Dendritic cell treated with granulocyte-macrophage colony-stimulating factor and Interleukin-4, amounts not matched to agents 40 ng/mL and 50 ng/mL, for 4 days (primary cell): Measurements from ENCODE around the gene SBNO1.
A peak's percentile ranks its signal among the peaks of the same experiment; 100 is the strongest.
"Not testable (repeated sequence)": the region's sequence is repeated elsewhere in the genome, so short reads cannot be mapped to it uniquely, and the experiment has no call there.

Experiments
- H3K27ac Mint-ChIP-seq: one replicate; pipeline ENCODE4 v1.8.0; 2022; ENCODE audit warnings: mild to moderate bottlenecking, mixed read lengths
- H3K27me3 Mint-ChIP-seq: one replicate; pipeline ENCODE4 v1.8.0; 2022; ENCODE audit warnings: mild to moderate bottlenecking, mixed read lengths
- H3K36me3 Mint-ChIP-seq: one replicate; pipeline ENCODE4 v1.8.0; 2022; ENCODE audit warnings: low read depth, mixed read lengths
- H3K4me1 Mint-ChIP-seq: one replicate; pipeline ENCODE4 v1.8.0; 2022; ENCODE audit warnings: low read depth, mixed read lengths
- H3K4me3 Mint-ChIP-seq: one replicate; pipeline ENCODE4 v1.8.0; 2022; ENCODE audit warnings: mild to moderate bottlenecking, moderate library complexity, mixed read lengths
- H3K9me3 Mint-ChIP-seq: one replicate; pipeline ENCODE4 v1.8.0; 2022; ENCODE audit warnings: mixed read lengths
- intact Hi-C: fragments of 100-400 bp; cut with micrococcal nuclease; formaldehyde crosslinking; loops from one replicate; pipeline ENCODE4 v1.15.0; 2022

The SBNO1 gene

DNA sequence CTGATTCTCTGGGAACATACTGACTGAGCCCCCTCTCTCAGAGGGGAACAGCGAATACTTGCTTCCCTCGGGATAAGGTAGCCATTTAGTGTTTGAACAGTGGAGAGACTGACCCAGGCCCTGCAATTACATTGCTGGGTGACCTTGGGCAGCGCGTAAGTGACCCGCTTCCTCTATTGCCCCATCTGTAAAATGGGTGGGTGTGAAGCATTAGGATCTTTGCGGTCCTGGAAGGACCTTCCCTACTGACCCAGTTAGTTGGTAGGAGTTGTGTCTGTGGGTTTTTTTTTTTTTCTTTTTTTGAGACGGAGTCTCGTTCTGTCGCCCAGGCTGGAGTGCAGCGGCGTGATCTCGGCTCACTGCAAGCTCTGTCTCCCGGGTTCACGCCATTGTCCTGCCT is 18.0 kb upstream of the SBNO1 start:
- no peaks in the 10 kb centered on the region for H3K36me3 Mint-ChIP-seq
- no peaks in the 10 kb centered on the region for H3K9me3 Mint-ChIP-seq
- H3K27me3 Mint-ChIP-seq = no peaks in the 10 kb centered on the region
- intact Hi-C loops = loop anchor here (1.0 kb wide), 1 partner anchor 17 kb away; no protein-coding TSS in a partner anchor
- H3K4me1 Mint-ChIP-seq = peaks cover 29% of the 10 kb centered on the region
- H3K4me3 Mint-ChIP-seq = no peak overlapping the region
- H3K27ac Mint-ChIP-seq = no peak overlapping the region

DNA sequence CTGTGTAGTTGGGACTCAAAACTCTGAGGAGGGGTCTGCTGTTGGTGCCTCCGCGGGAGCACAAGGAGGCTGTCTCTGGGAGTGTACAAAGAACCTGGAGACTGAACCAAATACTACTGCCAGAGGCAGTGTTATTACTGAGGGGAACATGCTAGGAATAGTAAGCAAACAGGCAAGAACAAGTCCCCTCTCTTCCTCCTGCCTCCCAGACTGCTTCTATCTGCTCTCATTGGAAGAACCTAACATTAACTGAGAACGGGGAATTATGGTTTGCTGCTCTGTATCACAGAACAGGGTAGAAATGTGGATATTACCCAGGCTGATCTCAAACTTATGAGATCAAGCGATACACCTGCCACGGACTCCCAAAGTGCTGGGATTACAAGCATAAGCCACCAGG is 14.7 kb upstream of the SBNO1 start:
- intact Hi-C loops = no loop called here
- Mint-ChIP-seq H3K4me3 (no peak overlapping the region), H3K27ac (peak overlapping the region; percentile 39), H3K36me3 (no peaks in the 10 kb centered on the region), H3K27me3 (no peaks in the 10 kb centered on the region), H3K4me1 (peaks cover 15% of the 10 kb centered on the region), H3K9me3 (no peaks in the 10 kb centered on the region)

GRCh38 chr12:123372415-123372814 is 7.8 kb upstream of the SBNO1 start:
- H3K4me3 Mint-ChIP-seq, H3K27ac Mint-ChIP-seq, H3K27me3 Mint-ChIP-seq, intact Hi-C loops, H3K36me3 Mint-ChIP-seq, H3K4me1 Mint-ChIP-seq, H3K9me3 Mint-ChIP-seq: not testable (repeated sequence)

- not testable (repeated sequence) for H3K36me3 Mint-ChIP-seq
These were observed 7.2 kb upstream of the SBNO1 start for GRCh38 chr12:123371667-123372368.

DNA sequence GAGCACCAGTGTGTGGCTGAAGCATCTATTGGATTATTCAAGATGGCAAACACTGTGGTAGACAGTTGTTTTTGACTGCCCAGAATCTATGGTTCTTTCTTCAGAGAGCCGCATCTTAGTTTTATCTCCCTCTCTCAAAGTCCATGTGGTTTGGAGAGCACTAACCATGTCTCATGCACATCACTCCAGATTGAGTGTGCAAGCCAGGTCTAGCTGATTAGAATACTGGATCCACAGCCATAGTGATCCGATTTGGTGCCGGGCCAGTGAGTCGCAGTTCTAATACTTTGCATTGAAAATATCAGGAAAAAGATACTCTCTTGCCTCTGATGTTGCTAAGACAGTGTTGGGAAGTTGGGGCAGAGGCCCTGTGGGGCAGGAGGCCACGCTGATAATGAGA is 4.6 kb upstream of the SBNO1 start:
- no peaks in the 10 kb centered on the region for H3K9me3 Mint-ChIP-seq
- H3K27ac Mint-ChIP-seq = no peak overlapping the region
- H3K4me1 Mint-ChIP-seq = peaks cover 8% of the 10 kb centered on the region
- H3K4me3 Mint-ChIP-seq = no peak overlapping the region
- intact Hi-C loops = loop anchor here (10.0 kb wide), 1 partner anchor 66 kb away; the partner anchor contains the start of gene RILPL2
- no peaks in the 10 kb centered on the region for H3K36me3 Mint-ChIP-seq
- H3K27me3 Mint-ChIP-seq = no peaks in the 10 kb centered on the region

More at GRCh38 chr12:123371667-123372368, 7.2 kb upstream of the SBNO1 start:
- H3K4me1 Mint-ChIP-seq, intact Hi-C loops, H3K27ac Mint-ChIP-seq, H3K9me3 Mint-ChIP-seq, H3K4me3 Mint-ChIP-seq, H3K27me3 Mint-ChIP-seq: not testable (repeated sequence)

GRCh38 chr12:123368431-123368830 is 3.8 kb upstream of the SBNO1 start:
- not testable (repeated sequence) for H3K27me3 Mint-ChIP-seq, H3K27ac Mint-ChIP-seq, H3K4me3 Mint-ChIP-seq, H3K36me3 Mint-ChIP-seq, H3K9me3 Mint-ChIP-seq
- intact Hi-C loops = loop anchor here (10.0 kb wide), 1 partner anchor 66 kb away; the partner anchor contains the start of gene RILPL2
- H3K4me1 Mint-ChIP-seq = peaks cover 13% of the 10 kb centered on the region

GRCh38 chr12:123367511-123367910 is 2.9 kb upstream of the SBNO1 start:
- Mint-ChIP-seq H3K27me3 (no peaks in the 10 kb centered on the region), H3K4me3 (no peak overlapping the region), H3K36me3 (peaks cover 9% of the 10 kb centered on the region), H3K27ac (no peak overlapping the region), H3K9me3 (no peaks in the 10 kb centered on the region), H3K4me1 (peaks cover 21% of the 10 kb centered on the region)
- intact Hi-C loops = loop anchor here (10.0 kb wide), 1 partner anchor 67 kb away; the partner anchor contains the start of gene RILPL2

DNA sequence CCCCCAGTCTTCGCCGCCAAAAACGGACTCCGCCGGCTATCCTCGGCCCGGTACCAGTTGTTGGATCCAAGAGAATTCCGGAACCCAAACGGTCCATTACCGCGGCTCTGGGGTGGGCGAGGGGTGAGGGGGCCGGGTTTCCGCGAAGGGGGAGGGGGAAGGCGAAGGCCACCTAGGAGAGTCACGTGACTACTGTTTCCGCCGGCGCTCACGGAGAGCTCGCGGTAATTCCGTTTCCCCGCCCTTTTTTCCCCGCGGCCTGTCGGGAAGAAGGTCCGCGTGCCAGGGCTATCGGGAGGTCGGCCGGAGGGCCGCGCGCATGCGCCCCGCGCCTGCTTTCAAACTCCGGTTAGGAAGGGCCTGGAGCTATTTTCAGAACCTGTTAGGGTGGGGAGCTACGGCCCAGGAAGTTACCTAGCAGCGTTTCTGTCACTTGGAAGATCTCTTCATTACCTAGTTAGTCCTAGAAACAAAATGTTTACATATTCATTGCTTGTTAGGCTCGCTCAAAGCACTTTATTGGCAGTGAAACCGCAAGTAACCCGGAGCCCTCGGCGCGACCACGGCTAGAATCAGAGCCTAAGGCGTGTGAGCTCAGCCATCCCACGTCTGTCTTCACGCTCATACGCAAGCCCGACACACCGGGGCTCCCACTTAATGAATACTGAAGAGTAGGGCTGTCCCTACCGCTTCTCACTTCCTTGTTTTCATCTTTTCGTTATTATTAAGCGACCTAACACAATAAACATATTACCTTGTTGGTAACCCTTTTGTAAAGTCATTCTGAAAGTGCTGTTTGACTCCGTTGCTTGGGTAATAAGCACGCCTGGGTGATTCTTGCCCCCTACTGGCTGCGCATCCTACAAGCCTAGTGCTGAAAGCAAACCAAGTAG is 624 bp upstream of the SBNO1 start:
- Mint-ChIP-seq H3K9me3 (no peaks in the 10 kb centered on the region), H3K27ac (peak overlapping the region; percentile 96), H3K4me1 (peaks cover 25% of the 10 kb centered on the region), H3K27me3 (no peaks in the 10 kb centered on the region), H3K4me3 (peak overlapping the region; percentile 87), H3K36me3 (peaks cover 15% of the 10 kb centered on the region)
- intact Hi-C loops = loop anchor here (1.0 to 10.0 kb wide), 3 partner anchors 18 to 70 kb away; partner anchors contain the start of gene RILPL2

- peaks cover 25% of the 10 kb centered on the region for H3K4me1 Mint-ChIP-seq
- H3K36me3 Mint-ChIP-seq = peaks cover 15% of the 10 kb centered on the region
These were observed 711 bp downstream of the SBNO1 start for GRCh38 chr12:123363740-123364531.

DNA sequence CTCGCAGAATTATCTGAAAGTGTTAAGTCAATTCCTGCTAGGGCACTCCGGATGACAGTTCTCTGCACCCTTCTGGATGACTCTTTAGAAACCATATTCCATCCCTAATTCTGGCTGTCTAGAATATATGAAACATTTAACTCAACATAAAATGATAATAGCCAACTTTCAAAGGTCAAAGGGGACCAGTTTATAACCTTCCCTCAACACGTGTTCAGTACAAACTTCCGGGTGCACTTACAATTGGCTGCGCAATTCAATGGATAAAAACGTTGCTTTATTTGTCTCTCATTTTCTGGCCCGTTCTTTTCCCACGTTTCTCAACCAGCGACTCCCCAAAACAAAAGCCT is 1.3 kb downstream of the SBNO1 start:
- no peaks in the 10 kb centered on the region for H3K27me3 Mint-ChIP-seq
- peaks cover 25% of the 10 kb centered on the region for H3K4me1 Mint-ChIP-seq
- intact Hi-C loops = loop anchor here (10.0 kb wide), 1 partner anchor 71 kb away; the partner anchor contains the start of gene RILPL2
- peak overlapping the region; percentile 96 for H3K27ac Mint-ChIP-seq
- peaks cover 15% of the 10 kb centered on the region for H3K36me3 Mint-ChIP-seq
- peak overlapping the region; percentile 90 for H3K4me3 Mint-ChIP-seq
- no peaks in the 10 kb centered on the region for H3K9me3 Mint-ChIP-seq

More at GRCh38 chr12:123363740-123364531, 711 bp downstream of the SBNO1 start:
- H3K27me3 Mint-ChIP-seq = no peaks in the 10 kb centered on the region
- intact Hi-C loops = loop anchor here (10.0 kb wide), 1 partner anchor 71 kb away; the partner anchor contains the start of gene RILPL2
- H3K9me3 Mint-ChIP-seq = no peaks in the 10 kb centered on the region
- peak overlapping the region; percentile 96 for H3K27ac Mint-ChIP-seq
- peak overlapping the region; percentile 90 for H3K4me3 Mint-ChIP-seq

- Mint-ChIP-seq H3K27me3 (no peaks in the 10 kb centered on the region), H3K36me3 (peaks cover 32% of the 10 kb centered on the region), H3K27ac (no peak overlapping the region), H3K9me3 (no peaks in the 10 kb centered on the region), H3K4me1 (peaks cover 14% of the 10 kb centered on the region), H3K4me3 (no peak overlapping the region)
- intact Hi-C loops = no loop called here
These were observed 6.6 kb downstream of the SBNO1 start for GRCh38 chr12:123358035-123358434.

DNA sequence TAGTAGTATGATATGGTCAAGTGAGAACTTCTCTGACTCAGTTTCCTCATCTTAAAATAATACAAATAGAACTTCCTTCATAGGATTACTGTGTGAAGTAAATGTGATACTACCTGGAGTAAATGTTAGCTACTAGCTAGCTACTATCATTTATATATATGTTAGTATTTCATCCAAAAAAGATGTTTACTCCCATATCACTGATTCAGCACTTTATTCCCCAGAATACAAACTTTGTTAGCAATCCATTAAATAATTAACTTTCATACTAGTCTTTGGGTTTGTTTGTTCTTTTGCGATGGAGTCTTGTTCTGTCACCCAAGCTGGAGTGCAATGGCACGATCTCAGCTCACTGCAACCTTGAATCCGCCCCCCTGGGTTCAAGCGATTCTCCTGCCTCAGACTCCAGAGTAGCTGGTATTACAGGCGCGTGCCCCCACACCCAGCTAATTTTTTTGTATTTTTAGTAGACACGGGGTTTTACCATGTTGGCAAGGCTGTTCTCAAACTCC is 8.4 kb downstream of the SBNO1 start:
- H3K4me3 Mint-ChIP-seq = no peak overlapping the region

GRCh38 chr12:123354600-123354999 is 10.0 kb downstream of the SBNO1 start:
- peaks cover 53% of the 10 kb centered on the region for H3K36me3 Mint-ChIP-seq
- H3K9me3 Mint-ChIP-seq = no peaks in the 10 kb centered on the region
- no peak overlapping the region for H3K27ac Mint-ChIP-seq
- H3K27me3 Mint-ChIP-seq = no peaks in the 10 kb centered on the region
- H3K4me3 Mint-ChIP-seq = no peak overlapping the region
- H3K4me1 Mint-ChIP-seq = peaks cover 30% of the 10 kb centered on the region
- intact Hi-C loops = no loop called here

More for the DNA sequence above, 8.4 kb downstream of the SBNO1 start:
- Mint-ChIP-seq H3K9me3 (no peaks in the 10 kb centered on the region), H3K4me1 (peaks cover 22% of the 10 kb centered on the region), H3K27me3 (no peaks in the 10 kb centered on the region), H3K36me3 (peaks cover 47% of the 10 kb centered on the region), H3K27ac (no peak overlapping the region)
- intact Hi-C loops = no loop called here
